ENCODE data around the gene PSG5.
"Not testable (repeated sequence)": the region's sequence is repeated elsewhere in the genome, so short reads cannot be mapped to it uniquely, and the experiment has no call there.

The PSG5 gene

DNA sequence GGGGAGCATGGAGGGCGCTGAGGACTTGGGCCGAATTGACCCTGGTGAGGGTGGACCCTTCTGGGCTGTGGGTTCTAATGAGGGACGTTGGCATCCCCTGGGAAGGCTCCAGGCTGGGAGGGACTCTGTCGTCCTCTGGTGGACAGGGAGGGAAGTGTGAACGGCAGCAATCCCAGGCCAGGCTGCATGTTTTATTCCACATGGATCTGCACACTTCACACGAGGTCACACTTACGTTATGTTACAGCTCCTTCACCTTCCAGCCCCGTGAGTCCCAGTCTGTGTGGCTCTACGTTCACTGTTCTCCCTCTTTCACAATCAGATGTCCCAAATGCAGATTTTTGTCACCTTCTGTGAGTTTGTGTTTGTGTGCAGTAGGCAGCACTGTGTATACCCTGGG lies 1.8 kb upstream of the PSG5 start:
- CTCF ChIA-PET = interaction anchor here (1.0 to 1.1 kb wide), 3 partner anchors 10 to 84 kb away, joined by 3 to 10 read pairs (median 4); no protein-coding TSS in a partner anchor

DNA sequence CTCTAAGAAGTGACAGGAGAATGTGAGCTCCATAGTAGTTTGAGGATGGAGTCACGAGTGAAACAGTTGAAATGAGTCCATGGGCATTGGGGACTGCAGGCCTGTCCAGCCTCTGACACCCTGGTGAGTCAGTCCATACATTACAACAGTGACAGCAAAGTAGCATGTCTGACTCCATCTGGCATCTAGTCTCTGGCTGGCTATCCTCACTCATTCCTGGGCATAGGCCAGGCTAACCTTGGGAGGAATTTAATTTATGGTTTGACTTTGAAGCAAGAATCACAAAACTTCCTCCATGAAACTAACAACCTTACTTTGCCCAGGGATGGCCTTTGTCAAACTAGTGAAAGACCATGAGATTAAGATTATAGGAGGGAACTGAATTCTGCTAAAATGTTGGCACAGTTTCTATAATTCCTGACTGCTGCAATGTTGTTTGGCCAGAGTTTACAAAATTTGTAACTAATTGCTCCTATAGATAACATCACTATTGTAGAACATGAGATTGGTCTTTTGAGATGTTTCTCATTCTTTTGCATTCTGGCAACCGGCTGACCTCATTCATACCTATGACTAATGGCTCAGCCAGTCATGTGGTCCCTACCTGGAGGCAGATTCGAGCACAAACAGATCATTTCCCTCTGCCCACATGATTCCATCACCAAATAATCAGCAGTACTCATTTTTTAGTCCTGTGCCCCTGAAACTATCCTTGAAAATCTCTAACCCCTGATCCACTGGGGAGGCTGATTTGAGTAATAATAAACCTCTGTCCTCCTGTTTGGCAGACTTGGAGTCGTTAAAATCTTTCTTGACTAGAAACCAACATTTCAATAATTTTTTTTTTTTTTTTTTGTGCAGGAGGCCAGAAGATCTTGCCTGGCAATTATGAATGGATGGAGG lies 4.2 kb downstream of the PSG5 start:
- H3K4me3 ChIP-seq (ENCODE audit: low read depth, low read length); CTCF ChIA-PET; POLR2A ChIA-PET: not testable (repeated sequence)
- peak; percentile 75 for DNase-seq (ENCODE audit: low read depth, low spot score)

More for the DNA sequence above, 1.8 kb upstream of the PSG5 start:
- DNase-seq (ENCODE audit: low read depth, low spot score); POLR2A ChIA-PET; H3K4me3 ChIP-seq (ENCODE audit: low read depth, low read length): not testable (repeated sequence)
- TF ChIP-seq, protein P1, sequence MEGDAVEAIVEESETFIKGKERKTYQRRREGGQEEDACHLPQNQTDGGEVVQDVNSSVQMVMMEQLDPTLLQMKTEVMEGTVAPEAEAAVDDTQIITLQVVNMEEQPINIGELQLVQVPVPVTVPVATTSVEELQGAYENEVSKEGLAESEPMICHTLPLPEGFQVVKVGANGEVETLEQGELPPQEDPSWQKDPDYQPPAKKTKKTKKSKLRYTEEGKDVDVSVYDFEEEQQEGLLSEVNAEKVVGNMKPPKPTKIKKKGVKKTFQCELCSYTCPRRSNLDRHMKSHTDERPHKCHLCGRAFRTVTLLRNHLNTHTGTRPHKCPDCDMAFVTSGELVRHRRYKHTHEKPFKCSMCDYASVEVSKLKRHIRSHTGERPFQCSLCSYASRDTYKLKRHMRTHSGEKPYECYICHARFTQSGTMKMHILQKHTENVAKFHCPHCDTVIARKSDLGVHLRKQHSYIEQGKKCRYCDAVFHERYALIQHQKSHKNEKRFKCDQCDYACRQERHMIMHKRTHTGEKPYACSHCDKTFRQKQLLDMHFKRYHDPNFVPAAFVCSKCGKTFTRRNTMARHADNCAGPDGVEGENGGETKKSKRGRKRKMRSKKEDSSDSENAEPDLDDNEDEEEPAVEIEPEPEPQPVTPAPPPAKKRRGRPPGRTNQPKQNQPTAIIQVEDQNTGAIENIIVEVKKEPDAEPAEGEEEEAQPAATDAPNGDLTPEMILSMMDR (IDR thresholded peaks at IDR 0.05; ENCODE audit: insufficient read depth, low read length, missing control alignments) = peak; percentile 36

DNA sequence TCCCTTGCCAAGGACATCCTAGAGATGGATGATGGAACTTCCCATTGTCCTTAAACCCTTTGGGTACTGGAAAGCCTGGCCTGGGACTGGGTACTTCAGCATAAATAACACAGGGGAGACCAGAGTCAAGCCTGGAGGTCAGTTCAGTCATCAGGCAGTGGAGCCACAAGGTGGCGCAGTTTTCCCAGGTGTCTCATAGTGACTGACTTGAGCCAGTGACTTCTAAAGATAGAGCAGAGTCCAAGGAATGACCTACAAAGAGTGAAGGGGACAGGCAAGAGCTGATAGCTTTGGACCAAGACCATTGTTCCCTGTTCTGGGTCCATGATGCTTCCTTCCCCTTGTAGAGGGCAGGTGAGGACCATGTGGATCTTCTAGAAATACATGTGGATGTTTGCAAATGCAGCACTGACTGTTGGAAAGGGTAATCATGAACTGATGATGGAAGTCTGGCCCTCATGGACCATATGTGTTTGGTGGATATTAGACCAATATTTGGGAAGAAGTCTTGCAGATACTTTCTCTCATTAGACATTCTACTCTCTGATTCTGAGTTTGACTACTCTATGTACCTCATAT lies 6.7 kb downstream of the PSG5 start:
- H3K4me3 ChIP-seq (ENCODE audit: low read depth, low read length); POLR2A ChIA-PET; DNase-seq (ENCODE audit: low read depth, low spot score); CTCF ChIA-PET: not testable (repeated sequence)

DNA sequence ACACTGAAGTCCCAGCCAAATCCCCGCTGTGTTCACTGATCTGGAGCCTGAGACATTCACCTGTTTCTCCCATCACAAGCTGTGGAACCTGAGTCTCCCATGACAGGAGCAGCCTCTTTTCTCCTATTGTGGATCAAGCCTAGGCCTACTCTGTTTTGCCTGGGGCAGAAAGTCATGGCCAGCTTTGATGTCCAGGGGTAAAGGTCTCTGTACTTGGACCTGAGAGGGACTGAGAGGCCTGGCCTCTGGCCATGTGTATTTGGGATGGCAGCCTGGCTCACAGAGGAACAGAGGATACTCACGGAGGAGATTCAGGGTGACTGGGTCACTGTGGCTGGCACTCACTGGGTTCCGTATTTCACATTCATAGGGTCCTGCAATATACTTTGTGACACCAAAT lies 7.8 kb downstream of the PSG5 start:
- POLR2A ChIA-PET; CTCF ChIA-PET; H3K4me3 ChIP-seq (ENCODE audit: low read depth, low read length): not testable (repeated sequence)

DNA sequence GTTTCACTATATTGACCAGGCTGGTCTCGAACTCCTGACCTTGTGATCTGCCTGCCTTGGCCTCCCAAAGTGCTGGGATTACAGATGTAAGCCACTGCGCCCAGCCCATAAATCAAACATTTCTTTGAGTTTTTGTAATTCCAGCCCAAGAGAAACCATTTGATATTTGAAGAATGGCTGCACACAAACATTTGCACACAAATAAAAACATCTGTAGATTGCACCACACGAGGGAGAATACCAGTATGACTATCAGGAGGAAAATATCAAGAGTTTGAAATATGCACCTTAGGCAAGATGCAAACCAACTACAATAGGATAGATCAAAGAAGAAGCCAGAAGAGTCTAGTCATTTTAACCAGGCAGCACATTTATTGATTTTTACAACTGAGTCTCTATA lies 20.4 kb downstream of the PSG5 start:
- POLR2A ChIA-PET; DNase-seq (ENCODE audit: low read depth, low spot score); CTCF ChIA-PET: not testable (repeated sequence)

More for the DNA sequence above, 7.8 kb downstream of the PSG5 start:
- DNase-seq (ENCODE audit: low read depth, low spot score) = not testable (repeated sequence)

DNA sequence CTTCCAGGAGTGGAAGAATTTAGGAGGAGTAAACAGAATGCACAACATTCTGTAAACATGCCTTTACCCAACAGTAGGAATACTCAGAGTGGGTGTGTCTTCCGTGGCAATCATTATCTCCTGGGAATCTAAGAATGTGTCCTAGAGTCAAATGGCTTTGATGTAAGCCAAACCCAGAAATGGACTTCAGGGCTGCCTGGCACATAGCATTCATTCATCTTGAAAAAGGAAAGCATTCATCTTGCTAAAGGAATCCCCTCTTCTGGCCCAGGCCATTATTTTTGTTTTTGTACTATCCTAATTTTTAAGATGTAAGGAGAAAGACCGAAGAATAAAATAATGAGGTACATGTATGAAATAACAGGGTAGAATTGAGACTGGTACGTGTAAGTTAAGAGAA lies 23.2 kb downstream of the PSG5 start:
- DNase-seq (ENCODE audit: low read depth, low spot score); H3K4me3 ChIP-seq (ENCODE audit: low read depth, low read length); CTCF ChIA-PET; POLR2A ChIA-PET: not testable (repeated sequence)

More for the DNA sequence above, 20.4 kb downstream of the PSG5 start:
- not testable (repeated sequence) for H3K4me3 ChIP-seq (ENCODE audit: low read depth, low read length)

DNA sequence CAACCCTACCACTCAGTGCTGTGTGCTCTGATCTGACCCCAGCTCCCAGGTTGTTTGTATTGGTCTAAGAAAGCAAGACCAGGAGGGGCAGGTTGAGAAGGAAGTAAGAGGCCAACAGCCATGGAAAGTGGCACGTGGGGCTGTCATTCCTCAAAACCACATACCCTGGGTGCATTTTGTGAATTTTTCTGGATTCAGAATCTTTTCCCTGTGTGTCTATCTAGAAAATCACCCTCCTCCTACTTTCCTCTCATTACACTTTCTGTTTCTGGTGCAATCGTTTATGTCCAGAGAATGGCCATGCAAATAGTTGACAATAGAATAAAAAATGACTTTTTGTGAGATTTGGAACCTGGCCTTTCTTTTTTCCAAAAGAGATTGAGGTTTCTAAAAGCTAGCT lies 24.1 kb downstream of the PSG5 start:
- POLR2A ChIA-PET; DNase-seq (ENCODE audit: low read depth, low spot score); CTCF ChIA-PET; H3K4me3 ChIP-seq (ENCODE audit: low read depth, low read length): not testable (repeated sequence)

DNA sequence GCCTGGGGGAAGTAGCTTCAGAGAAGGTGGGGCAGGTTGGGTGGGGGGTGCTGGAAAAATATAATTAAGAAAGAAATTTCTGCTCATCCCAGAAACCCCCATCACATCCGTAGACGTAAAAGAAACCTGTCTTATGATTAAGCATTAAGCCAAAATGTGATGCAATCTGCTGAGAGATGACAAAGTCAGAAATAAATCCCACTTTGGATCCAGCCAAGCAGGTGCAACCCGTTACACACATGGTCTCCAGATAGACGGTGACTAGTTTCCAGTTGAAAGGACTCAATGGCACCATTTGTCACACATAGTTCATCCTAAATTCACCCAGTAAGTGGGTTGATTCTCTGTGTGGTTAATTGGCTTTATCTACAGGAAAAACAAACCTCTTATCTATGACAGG lies 34.1 kb downstream of the PSG5 start:
- no peak overlapping the region for H3K4me3 ChIP-seq (ENCODE audit: low read depth, low read length)
- ChIA-PET POLR2A (no interaction called here), CTCF (no interaction called here)
- no peak for DNase-seq (ENCODE audit: low read depth, low spot score)
- TF ChIP-seq, protein P1 (IDR thresholded peaks at IDR 0.05; ENCODE audit: insufficient read depth, low read length, missing control alignments) = no peak

DNA sequence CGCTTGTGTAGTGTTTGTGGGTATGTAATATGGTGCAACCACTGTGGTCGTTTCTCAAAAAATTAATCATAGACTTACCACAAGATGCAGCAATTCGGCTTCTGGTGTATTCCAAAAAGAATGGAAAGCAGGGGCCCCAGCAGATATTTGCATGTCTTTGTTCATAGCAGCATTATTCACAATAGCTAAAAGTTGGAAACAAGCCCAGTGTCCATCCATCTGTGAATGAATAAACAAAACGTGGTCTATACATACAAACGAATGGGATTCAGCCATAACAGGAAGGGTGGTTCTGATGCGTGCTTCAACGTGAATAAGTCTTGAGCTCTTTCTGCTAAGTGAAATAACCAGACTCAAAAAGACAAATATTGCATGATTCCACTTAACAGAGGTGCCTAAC lies 36.5 kb downstream of the PSG5 start:
- POLR2A ChIA-PET; DNase-seq (ENCODE audit: low read depth, low spot score); H3K4me3 ChIP-seq (ENCODE audit: low read depth, low read length); CTCF ChIA-PET: not testable (repeated sequence)

DNA sequence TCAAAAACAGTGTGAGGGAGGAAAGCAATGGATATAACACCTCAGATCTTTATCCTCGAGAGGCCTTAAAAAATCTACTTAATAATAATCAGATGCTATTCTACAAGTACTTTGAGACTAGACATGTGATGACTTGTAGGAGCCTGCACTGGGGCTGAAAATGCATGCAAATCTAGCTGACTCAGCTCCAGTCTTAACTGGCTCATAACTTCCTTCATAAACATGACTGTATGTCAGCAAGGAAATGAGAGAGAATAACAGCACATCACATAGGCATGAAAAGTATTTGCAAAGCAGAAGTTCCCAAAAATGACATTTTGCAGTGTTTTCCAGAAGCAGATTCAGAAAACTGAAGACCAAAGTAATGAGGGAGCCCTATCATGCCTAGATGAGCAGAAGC lies 38.1 kb downstream of the PSG5 start:
- peak; percentile 83 for DNase-seq (ENCODE audit: low read depth, low spot score)
- TF ChIP-seq, protein P1 (IDR thresholded peaks at IDR 0.05; ENCODE audit: insufficient read depth, low read length, missing control alignments) = no peak
- POLR2A ChIA-PET = no interaction called here
- no peak overlapping the region for H3K4me3 ChIP-seq (ENCODE audit: low read depth, low read length)
- CTCF ChIA-PET = no interaction called here

DNA sequence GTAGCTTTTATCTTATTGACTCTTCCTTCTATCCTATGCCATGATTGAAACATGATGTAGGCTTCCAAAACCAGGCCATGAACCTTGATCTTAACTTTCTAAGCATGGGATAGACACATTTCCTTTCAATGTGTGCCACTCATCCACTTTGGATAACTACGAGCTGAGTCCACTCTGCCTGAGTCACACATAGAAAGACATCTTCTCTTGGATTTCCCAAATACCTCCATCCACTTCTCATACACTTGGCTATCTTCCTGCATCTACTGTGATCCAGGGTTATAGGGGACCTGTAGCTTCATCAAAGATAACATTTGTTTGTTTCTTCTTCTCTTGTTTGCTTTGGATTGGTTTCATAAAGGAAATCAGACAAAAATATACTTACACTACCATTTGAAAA lies 44.6 kb downstream of the PSG5 start:
- H3K4me3 ChIP-seq (ENCODE audit: low read depth, low read length); POLR2A ChIA-PET; CTCF ChIA-PET: not testable (repeated sequence)
- peak; percentile 41 for DNase-seq (ENCODE audit: low read depth, low spot score)
